ENCODE measurements around the gene RPIA.
"Not testable (repeated sequence)": the region's sequence is repeated elsewhere in the genome, so short reads cannot be mapped to it uniquely, and the experiment has no call there.

RPIA gene

GRCh38 chr2:88729061-88729745 is 37.7 kb downstream of the RPIA start:
- in situ Hi-C loops (cut with MboI; ENCODE audit: low sequenced_read_pairs): no loop called here

DNA sequence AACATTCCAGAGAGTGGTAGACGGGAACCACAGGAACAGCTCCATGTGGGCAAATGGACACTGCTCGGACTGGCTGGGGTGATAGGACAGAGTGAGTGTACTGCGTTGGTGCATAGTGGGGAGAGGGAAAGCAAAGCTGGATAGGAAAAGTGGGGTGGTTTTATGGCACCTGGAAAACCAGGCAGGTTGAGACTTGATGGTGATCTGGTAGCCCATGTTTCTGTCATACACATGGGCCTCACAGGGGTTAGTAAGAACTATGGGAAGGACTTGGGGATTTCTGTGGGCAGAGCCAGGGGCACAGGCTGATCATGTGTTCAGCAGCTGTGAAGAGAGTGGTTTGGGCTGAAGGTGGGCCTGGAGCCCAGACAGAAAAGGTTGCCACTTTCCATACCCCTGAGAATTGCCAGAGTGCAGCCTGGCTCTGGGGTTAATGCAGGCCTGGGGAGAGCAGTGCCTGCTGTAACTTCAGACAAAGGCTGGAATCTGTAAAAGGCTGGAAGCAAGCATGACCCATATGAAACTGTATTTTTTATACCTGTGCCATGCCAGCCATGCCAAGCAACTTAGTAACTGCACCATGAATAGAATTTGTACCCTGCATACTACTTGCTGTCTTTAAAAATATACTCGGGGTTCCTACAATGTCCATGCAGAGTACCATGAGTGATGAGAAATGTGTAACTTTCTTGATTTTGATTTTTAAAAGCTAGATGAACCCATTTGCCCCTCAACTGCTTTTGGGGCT is 41.9 kb downstream of the RPIA start:
- in situ Hi-C loops (cut with MboI; ENCODE audit: low sequenced_read_pairs): no loop called here

DNA sequence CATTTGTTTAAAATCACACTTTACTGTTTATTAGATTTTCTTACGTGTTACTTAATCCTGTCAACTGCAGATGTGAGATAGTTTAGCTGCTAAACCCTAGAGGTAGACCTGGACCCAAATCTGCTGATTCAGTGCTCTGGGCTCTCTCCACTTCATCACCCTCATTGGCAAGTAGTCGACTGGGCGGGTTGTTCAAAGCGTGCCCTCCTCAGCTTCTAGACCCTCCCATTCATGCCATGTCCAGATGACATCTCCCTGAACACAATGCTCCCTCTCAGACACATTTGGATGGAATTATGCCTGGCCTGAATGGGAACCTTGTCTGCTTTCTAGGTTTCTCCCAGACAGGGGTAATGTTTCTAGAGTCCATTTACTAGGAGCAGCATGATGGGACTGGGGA is 43.7 kb downstream of the RPIA start:
- in situ Hi-C loops (cut with MboI; ENCODE audit: low sequenced_read_pairs): no loop called here

- in situ Hi-C loops (cut with MboI; ENCODE audit: low sequenced_read_pairs): no loop called here
These were observed 44.4 kb downstream of the RPIA start for GRCh38 chr2:88735853-88736252.

- in situ Hi-C loops (cut with MboI; ENCODE audit: low sequenced_read_pairs): no loop called here
These were observed 45.0 kb downstream of the RPIA start for GRCh38 chr2:88736437-88736836.

DNA sequence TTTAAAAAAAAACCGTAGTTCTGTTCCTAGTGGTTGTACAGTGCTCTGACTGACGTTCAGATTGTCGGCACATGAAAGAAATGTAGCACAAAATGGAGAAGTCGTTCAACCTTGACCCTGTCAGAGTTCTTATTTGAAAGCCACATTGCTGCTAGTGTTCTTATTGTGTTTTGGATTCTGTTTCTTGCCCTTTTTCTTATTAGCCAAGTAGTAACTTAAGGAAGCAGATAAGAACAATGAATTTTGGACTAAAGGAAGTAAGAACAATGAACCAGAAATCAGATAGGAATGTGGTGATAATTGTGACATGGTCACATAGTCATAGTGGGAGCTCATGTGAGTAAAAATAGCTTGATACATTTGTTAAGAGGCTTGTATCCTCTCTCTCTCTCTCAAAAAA is 45.9 kb downstream of the RPIA start:
- in situ Hi-C loops (cut with MboI; ENCODE audit: low sequenced_read_pairs): no loop called here

- in situ Hi-C loops (cut with MboI; ENCODE audit: low sequenced_read_pairs): no loop called here
These were observed 46.8 kb downstream of the RPIA start for GRCh38 chr2:88738271-88738670.

GRCh38 chr2:88739985-88740600 is 48.6 kb downstream of the RPIA start:
- in situ Hi-C loops (cut with MboI; ENCODE audit: low sequenced_read_pairs): no loop called here

DNA sequence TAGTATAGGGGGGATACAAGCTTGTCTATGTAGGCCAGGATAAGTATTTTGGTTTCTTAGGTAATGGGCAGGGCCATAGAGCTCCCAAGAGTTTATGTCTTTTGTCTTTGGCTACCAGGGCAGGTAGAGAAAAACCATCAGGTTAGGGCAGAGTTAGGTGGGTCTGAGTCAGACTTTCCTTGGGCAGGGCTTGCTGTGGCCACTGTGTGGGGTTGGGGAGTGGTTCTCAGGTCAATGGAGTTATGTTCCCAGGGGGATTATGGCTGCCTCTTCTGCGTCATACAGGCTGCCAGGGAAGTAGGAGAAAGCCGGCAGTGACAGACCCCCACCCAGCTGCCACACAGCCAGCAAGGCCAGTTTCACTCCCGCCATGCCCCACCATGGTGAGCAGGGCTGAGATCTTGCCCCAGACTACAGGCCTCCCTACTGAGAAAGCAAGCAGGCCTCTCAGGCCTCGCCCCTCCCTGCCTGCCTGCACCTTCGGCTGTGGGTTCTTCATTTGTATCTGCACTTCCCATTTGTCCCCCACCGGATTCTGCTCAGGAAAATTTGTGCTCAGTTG is 55.5 kb downstream of the RPIA start:
- in situ Hi-C loops (cut with MboI; ENCODE audit: low sequenced_read_pairs): no loop called here

DNA sequence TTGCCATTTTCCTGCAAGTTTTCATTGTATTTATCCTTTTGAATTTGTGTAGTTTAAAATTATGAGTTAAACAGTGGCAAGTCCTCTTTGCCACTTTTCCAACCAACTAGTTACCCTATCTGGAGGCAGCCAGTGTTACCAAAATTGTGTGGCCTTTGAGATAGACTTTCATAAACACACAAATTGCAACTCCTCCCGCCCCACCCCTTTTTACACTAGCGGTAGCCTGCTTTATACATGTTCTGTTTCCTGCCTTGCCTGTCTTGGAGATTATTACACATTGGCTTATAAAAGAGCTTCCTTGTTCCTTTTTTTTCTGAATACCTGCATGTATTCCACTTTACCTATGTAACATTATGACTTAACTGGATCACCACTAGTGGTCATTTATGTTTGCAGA is 56.5 kb downstream of the RPIA start:
- in situ Hi-C loops (cut with MboI; ENCODE audit: low sequenced_read_pairs): no loop called here

DNA sequence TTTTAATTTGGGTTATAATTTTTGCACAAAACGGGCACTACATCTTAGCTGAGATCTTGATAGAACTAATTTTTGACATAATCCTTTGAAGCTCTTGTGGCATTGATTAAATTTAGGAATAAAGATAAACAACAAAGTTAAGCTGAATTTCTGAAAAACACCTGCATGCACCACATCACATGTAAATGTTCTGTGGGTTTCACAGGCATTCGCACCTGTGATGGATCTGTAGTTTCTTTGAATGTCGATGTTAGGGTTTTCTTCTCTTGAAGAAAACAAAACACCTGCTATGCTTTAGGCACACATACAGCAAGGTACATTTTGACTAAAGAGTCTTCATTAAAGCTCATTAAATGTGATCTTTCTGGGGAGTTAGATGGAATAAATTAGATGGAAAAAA is 60.3 kb downstream of the RPIA start:
- in situ Hi-C loops (cut with MboI; ENCODE audit: low sequenced_read_pairs): no loop called here

DNA sequence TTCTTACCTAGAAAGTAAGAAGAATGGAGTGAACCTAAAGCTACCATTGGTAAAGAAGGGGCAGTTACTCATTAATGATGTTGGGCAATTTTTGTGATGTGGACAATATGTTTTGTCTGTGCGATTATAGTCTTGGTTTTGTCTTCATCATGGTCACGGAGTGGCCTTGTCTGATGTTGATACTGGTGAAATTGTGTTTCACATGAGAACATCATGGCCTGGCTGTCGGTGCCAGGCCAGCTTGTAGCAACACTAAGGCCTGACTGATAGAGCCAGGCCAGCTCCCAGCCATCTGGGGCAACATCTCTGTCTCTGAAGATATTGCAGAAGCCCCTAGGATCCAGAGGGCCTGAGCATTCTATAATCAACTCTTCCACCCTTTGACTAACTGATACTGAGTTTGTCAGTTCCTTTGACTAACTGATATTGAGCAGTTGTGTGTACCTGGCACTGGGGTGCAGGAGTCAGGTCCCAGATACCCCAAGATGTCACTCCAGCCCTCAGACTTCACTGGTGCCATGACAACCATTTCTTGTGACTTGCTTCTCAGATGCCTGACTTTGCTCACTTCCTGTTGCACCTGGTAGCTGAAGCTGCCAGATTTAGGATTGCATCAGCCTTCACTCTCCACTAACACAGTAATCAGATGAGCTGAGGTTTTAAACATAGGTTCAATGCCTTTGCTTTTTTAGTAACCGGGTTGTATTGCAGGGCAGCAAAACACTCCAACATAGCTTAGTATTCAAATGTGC is 62.5 kb downstream of the RPIA start:
- in situ Hi-C loops (cut with MboI; ENCODE audit: low sequenced_read_pairs): no loop called here

DNA sequence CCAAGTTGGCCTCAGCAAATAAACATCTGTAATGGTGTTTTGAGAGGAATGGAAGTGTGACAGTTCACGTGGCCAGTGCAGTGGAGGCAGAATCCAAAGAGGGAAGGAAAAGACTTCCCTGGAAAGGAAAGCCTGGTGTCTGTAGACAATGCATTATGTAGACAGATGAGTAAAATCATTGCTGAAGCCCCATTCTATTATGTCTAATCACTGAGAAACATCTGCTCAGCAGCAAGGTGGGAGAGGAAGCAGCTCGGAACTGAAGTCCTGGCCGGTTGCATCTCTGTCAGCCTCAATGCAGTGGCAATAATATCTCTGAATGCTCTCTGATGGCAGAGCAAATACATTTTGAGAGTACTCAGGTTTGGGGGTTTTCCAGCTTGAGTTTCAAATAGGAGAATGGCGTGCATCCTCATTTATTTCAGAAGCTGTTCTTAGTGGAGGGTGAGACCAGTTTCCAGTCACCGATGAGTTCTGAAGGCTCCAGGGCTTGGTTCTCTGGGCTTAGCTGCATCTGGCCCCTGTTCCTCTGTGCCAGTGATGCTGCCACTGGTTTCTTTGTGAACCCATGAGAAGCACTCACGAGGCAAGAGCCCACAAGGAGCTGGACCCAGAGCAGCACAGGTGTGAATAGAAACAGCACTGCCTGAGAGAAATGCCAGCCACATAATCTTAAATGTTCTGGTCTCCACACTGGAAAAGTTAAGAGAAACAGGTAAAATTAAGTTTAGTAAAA is 63.3 kb downstream of the RPIA start:
- in situ Hi-C loops (cut with MboI; ENCODE audit: low sequenced_read_pairs): no loop called here

DNA sequence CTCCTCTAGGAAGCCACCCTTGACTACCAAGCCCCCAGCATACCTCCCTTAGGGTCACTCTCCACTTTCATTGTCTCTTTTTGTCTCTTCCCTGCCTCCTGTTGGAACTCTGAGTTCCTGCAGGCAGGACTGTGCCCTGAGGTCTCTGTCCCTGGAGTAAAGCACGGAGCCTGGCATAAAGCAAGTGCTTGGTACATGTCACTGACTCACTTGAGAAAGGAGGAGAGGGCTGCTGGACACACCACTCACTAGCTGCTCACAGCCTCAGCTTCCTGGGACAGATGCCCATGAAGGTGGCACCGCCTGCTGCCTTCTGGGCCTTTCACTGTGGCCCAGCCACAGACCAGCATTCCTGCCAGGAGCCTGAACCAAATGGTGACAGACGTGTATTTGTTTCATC is 64.4 kb downstream of the RPIA start:
- in situ Hi-C loops (cut with MboI; ENCODE audit: low sequenced_read_pairs): no loop called here

- in situ Hi-C loops (cut with MboI; ENCODE audit: low sequenced_read_pairs): no loop called here
These were observed 65.6 kb downstream of the RPIA start for GRCh38 chr2:88757025-88757424.

DNA sequence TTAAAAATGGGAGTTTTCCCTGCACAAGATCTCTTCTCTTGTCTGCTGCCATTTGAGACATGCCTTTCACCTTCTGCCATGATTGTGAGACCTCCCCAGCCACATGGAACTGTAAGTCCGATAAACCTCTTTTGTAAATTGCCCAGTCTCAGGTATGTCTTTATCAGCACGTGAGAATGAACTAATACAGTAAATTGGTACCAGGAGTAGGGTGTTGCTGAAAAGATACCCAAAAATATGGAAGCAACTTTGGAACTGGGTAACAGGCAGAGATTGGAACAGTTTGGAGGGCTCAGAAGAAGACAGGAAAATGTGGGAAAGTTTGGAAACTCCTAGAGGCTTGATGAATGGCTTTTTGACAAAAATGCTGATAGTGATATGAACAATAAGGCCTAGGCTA is 67.2 kb downstream of the RPIA start:
- in situ Hi-C loops (cut with MboI; ENCODE audit: low sequenced_read_pairs): not testable (repeated sequence)

DNA sequence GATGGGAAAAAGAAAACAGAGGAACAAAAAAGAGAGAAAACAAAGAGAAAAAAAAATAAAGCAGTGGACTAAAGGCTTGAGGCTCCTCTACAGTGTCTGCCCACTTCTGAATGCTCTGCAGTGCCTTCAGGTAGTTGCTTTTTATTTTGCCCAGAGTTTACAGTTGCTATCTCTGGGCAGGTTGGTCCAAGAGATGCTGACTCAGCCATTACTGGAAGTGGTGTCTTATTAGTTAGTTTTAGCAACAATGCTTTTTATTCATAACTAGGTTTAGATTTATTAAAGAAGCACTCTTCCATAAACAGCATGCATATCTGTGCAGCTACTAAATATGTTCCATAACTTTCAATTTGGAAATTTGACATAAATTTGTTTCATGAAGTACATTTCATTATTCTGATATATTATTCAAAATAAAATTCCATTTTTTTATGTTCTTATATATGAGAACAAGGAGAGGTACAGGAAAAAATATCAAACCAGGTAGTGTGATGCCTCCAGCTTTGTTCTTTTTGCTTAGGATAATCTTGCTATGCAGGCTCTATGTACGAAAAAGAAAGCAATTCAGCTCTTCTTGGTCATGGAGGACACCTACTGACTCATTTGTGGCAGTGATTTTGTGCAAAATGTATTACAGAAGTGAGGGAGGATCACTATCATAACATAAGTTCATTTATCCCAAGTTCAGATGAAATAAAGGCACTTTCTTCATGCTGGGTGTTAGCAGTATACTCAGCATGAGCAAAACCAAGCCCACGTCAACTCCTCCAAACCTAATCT is 69.5 kb downstream of the RPIA start:
- in situ Hi-C loops (cut with MboI; ENCODE audit: low sequenced_read_pairs): no loop called here

DNA sequence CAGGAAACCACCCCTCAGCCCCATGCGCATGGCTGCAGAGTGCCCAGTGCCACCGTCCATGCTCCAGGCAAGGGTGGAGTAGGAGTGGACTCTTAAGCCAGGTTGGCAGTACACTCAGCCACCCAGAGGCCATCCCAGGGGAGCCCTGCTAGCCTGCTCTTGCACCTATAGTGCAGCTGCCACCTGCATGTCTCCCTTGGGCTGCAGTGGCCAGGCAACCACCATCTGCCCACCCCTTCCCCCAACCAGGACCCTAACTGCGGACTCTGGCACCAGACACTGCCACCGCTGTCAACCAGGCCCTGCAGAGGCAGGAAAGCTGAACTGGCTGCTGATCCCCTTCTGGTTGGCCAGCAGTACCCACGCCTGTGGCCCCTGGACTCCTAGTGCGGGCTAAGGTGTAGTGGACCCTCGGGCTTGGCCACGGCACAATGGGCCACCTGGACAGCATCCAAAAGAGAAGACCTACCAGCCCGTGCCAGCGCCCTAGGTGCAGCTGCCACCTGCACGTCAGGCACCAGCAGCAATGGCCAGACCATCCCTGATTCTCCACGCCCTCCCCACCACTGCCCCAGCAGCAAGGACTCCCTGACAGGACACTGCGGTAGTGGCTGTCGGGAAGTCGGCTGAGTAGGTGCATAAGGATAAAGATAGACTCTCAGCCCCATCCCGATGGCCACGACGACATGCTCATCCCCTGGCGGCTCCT is 72.8 kb downstream of the RPIA start:
- in situ Hi-C loops (cut with MboI; ENCODE audit: low sequenced_read_pairs): no loop called here

DNA sequence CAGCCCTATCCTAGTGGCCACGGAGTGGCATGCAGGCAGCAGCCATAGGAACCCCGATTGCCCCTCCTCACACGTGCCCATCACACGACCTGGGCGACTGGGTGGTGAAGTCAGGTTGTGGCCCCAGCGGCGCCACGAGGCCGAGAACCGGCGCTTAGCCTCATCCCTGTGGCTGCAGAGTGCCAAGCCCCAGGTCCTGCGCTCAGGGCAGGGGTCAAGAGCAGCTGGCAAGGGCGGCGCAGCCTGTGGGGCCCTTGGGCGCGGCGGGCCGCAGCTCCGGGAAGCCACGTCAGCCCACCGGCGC is 73.3 kb downstream of the RPIA start:
- in situ Hi-C loops (cut with MboI; ENCODE audit: low sequenced_read_pairs): no loop called here
